ENCODE measurements around the gene OPN1LW.
A peak's percentile ranks its signal among the peaks of the same experiment; 100 is the strongest.
"Not testable (repeated sequence)": the region's sequence is repeated elsewhere in the genome, so short reads cannot be mapped to it uniquely, and the experiment has no call there.

The OPN1LW gene

DNA sequence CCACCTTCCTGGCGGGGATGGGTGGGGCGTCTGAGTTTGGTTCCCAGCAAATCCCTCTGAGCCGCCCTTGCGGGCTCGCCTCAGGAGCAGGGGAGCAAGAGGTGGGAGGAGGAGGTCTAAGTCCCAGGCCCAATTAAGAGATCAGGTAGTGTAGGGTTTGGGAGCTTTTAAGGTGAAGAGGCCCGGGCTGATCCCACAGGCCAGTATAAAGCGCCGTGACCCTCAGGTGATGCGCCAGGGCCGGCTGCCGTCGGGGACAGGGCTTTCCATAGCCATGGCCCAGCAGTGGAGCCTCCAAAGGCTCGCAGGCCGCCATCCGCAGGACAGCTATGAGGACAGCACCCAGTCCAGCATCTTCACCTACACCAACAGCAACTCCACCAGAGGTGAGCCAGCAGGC lies at the start of gene OPN1LW:
Gene OPN1LW (plus strand): TSS at position 234 of the 400 bp plus-strand sequence. CDS start 41 bp downstream, at position 275.
- DNase-seq, result not testable (repeated sequence)

DNA sequence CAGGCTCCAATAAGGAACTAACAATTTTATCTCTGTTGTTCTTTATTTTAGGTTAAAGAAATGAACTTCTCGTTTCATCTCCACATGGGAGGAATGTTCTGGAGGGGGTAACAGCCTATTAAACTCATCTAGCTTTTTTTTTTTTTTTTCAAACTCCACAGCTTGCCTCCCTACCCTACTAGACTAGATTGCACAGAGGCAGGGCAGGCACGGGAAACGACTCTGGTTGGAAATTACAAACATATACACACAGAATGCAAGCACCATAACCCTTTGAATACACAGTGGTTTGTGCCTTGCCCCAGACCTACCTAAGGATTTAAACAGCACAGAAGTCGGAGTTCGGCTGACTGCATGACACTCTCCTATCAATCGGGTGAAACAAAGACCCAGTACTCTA lies 49.2 kb upstream of the OPN1LW start:
- no peak for DNase-seq

DNA sequence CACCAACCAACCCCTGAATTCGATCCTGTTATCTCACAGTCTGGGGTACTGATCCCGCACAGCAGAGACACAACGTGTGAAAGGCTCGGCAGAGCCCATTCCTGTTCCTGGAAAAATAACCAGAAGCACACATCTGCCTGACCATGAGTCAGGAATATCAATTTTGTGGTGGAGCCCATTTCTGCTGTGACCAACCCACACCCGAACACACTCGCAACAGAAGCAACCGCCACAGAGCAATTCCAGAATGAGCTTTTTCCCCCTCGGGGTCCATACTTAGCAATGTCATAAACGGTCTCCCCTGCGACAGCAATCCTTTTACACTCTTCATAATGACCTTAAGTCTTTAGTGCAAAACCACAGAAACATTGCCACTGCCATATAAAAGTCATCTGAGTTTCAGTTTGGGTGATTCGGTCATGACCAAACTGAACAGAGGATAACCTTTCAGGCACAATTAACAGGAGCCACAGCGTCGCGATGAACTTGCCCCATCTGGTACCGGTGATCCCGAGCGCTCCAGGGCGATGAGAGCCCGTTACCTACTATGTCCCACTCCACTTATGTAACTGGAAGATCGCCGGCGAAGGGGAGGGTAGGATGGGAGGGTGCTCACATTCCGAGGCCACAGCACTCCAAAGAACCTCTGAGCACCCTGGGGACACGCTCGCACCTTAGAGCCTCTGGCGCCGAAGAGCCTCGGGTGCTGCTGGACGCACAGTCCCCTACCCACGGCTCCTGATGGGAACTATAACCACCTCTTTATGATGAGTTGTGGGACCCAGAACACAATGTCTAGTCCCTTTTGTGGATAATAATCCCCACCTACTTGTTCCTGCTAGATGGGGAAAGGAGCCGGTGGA lies 47.7 kb upstream of the OPN1LW start:
- DNase-seq, result peak; percentile 28 to 60

DNA sequence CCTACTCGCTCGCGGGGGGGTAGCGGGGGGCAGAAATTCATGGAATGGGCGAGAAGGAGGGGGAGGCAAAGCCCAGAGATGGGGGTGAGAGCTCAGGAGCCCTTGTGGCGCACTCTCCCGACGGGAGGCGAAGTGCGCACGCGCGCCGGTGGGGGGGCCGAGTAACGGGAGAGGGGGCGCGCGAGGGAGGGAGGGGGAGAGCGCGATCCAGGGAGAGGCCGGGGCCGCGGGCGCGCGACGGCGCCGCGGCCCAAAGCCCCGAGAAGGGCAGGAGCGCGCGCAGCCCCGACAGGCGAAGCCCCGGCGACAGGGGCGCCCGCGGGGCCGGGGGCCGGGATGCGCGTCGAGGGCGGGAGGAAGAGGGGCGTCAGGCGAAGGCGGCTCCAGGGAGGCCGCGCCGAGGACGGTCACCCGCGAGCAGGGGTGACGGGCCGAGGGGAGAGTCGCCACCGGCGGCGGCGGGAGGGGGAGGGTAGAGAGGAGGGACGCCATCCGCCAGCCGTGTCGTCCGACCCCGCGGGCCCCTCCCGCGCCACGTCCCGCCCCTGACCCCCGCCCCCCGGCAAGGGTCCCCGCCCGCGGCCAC lies 46.9 kb upstream of the OPN1LW start:
- peak; percentile 83 to 87 for DNase-seq

DNA sequence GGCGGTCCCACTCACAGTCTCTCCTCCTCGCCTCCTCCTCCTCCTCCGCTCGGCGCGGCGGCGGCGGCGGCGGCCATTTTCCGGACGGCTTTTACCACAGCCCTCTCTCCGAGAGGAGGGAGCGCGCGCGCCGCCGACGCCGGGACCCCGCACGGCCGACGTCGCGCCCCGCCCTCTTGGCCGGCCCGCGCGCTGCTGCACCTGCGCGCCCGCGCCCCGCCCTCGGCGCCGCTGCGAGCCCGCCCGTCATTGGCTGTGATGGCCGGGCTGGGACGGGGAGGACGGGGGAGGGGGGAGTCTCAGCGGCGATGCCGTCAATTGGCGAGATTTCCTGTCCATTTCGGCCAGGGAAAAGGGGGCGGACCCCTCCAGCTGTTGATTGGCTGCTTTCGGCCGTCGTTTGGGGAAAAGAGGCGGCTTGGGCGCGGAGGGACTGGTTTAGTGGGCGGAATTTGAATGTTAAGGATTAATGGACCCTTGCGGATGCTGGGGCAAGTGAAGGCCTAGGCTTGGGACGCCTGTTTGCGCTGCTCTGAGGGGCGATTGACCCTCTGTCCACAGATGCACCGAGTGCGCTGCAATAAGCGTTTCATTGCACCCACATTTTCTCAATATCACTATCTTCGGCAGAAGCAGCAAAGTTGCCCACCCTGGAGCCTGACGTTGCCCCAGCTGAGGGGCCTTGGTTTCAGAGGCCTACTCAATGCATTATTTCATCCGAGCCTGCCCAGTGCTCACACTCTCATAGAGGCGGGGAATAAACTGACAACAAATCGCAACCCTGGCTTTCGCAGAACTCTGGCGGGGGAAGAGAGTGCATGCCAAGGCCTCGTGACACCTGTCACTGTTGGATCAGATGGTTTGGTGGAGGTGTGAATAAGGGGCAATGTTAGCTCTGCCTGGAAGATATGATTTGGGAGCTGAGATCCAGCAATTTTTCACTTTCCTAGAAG lies 46.2 kb upstream of the OPN1LW start, which contains the start of gene MECP2:
Gene MECP2 (minus strand): TSS at position 129 of the 953 bp plus-strand sequence.
- DNase-seq, result peak; percentile 88 to 96

DNA sequence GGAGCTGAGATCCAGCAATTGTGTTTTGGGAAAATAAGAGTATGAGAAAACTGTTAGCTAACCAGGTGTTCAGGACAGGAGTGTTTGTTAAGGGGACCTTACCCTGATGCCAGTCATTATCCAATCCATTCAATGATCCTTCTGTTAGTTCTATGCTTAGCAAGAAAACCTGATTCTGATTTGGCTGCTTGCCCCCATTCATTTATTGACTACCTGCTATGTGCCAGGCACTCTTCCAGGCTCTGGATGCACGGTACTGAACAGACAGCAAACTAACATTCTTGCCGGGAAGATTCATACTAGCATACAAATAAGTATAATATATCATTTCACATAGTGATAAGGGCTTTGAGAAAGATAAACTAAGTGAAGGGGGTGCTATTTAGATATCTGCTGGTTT lies 45.5 kb upstream of the OPN1LW start:
- DNase-seq, result no peak

DNA sequence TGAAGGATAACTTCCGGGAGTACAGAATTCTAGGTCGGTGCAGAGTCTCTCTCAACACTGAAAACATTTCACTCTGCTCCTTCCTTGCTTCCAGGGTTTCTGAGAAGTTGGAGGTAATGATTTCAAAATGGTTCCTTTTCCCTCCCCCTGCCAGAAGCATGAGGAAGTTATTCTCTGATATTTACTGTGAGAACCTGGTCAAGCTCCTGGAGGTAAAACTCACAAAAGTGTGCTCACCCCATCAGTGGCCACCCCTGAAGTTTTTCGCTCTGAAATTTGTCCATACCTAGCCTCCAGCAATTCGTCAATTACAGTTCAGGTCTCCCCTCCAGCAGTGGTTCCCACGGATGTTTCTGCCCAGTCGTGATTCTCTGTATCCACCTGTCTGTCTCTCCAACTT lies 30.3 kb upstream of the OPN1LW start:
- DNase-seq, result no peak

DNA sequence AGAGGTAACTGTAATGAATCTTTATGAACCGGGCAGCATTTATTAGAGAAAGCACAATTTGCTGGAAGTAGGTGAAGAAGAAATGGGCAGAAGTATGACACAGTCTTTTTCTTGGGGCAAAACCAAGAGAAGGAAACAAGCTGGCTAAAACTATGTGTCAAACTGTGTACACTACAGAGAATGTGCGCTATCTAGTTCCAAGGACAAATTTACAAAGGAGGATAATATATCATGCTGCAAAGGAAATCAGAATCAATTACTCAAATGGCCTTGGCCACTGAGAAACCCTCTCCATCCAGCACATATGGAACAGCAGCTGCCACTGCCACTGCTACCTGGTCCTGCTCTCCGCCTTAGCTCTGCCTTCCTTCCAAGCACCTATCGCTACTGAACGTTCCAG lies 29.4 kb upstream of the OPN1LW start:
- DNase-seq, result no peak

DNA sequence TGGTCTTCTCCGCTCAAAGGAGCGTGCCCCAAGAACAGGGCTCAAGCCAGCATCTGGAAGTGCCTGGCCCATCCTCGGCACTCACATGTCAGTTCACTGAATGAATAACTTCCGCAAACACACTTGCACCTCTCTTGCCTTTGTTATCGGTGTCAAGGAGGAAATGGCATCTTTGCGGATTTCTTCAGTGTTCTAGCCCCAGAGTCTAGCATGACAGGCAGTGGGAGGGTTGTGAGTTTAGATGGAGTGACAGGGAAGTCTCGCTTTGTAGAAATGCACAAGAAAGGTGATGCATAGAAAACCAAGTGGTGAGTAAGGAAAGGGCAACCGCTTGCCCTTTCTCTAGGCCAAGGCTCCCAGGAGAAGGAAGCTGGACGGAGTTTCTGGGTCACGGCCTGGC lies 29.0 kb upstream of the OPN1LW start:
- no peak for DNase-seq

DNA sequence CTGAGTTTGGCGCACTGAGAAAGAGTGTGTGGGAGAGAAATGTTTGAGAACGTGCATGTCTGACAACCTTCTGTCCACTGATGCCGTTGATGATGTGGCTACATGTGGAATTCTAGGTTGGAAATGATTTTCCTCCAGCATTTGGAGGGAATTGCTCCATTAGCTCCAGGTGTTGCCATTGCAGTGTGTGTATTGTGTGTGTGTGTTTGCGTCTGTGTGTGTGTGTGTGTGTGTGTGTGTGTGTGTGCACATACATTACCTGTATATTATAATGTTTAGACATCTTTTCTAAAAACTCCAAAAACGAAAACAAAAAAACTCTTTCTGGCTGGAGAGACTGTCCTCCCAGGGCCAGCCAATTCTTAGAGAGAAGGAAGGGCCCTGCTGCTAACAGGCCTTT lies 28.3 kb upstream of the OPN1LW start:
- DNase-seq, result no peak

DNA sequence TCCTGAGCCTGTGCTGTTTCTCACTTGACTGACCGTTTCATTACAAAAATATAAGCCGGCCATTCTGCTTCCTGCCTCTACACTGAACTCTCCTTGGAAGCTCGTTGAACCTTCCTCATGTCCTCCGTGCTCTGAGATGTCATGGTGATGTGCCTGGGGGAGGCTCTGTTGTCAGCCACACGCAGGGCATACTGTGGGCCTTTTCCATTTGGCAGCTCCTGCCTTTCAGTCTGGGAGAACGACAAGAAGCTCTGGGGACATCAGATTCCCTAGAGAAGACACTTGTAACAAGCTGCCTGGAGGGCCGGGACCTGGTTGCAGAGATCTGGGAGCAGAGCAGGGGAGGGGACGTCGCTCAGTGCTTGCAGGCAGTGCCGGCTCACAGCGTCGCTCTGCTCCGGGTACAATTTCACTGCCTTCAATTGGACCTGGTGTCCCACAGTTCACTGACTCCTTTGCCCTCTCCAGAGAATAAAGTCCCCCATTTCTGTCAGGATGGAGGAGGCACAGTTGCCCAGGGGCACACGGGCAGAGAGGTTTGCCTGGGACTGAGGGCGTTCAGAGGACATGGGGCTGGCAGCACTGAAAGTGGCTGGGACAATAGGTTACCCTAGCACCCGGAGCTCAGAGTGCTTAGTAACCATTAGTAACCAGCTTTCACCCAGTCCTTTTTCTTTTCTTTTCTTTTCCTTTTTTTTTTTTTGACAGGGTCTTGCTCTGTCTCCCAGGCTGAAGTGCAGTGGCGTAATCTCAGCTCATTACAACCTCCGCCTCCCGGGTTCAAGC lies 27.4 kb upstream of the OPN1LW start:
- no peak for DNase-seq

DNA sequence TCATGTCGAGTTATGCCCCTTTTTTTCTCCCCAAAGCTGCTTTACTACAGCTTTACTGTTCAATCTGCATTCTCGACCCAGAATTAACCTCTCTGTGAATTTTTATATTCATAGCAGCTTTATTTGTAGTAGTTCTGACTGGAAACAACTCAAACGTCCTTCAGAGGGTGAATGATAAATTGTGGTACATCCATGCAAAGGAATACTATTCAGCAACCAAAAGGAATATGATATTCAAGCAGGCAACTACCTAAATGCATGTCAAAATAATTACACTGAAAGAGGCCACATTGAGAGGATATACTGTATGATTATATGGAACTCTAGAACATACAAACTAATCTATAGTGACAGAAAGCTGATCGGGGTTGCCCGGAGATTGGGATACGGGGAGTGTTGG lies 26.5 kb upstream of the OPN1LW start:
- DNase-seq, result no peak

DNA sequence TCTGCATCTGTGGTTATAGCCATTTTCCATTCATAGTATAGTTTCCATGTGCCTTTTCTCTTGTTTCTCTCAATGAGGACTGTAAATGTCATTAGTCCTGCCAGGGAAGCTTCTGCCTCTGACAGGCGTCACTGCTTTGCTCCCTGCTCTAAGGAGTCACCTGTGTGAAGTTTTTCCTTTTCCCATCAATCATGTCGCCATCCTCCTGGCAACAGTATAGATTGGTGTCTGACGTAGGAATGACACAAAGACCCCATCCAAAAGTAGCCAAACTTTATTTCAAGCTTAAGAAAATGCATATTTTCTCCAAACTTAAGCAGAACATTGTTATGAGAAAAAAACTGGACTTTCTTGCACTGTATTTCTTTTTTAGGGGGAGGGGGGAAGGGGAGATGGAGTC lies 23.5 kb upstream of the OPN1LW start:
- no peak for DNase-seq

DNA sequence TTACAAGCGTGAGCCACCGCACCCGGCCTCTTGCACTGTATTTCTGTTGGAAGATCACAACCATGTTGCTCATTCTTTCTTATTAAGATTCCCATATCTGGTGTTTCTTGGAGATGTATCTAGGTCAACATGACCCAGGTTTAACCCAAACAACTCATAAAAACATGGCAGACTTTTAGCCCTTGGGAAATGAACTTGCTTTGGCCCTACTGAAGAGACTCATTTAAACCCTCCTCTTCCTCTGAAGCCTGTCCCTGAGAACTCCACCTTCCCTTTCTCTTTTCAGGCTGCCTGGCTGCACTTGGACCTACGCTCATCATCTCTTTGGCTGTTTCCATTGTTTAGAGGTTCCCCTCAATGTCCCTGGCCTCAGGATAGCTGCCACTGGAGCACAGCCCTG lies 22.8 kb upstream of the OPN1LW start:
- no peak for DNase-seq

DNA sequence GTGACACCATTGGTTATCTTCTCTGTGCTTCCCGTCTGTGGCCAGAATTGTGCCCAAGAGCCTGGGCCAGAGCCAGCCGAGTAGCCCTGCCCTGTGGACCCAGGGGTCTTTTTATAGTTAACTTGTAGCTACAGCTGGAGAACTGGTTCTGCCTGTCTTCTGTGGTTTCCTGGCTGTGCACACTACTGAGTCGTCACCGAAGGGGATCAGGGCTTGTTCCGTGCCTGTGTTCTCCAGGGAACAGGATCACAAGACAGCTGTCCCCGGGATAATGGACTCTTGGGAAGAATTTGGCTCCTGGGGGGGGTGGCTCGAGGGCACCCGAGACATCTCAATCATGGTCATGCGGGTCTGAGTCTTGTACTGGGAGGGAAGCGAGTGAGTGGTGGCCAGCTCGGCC lies 22.1 kb upstream of the OPN1LW start:
- no peak for DNase-seq

DNA sequence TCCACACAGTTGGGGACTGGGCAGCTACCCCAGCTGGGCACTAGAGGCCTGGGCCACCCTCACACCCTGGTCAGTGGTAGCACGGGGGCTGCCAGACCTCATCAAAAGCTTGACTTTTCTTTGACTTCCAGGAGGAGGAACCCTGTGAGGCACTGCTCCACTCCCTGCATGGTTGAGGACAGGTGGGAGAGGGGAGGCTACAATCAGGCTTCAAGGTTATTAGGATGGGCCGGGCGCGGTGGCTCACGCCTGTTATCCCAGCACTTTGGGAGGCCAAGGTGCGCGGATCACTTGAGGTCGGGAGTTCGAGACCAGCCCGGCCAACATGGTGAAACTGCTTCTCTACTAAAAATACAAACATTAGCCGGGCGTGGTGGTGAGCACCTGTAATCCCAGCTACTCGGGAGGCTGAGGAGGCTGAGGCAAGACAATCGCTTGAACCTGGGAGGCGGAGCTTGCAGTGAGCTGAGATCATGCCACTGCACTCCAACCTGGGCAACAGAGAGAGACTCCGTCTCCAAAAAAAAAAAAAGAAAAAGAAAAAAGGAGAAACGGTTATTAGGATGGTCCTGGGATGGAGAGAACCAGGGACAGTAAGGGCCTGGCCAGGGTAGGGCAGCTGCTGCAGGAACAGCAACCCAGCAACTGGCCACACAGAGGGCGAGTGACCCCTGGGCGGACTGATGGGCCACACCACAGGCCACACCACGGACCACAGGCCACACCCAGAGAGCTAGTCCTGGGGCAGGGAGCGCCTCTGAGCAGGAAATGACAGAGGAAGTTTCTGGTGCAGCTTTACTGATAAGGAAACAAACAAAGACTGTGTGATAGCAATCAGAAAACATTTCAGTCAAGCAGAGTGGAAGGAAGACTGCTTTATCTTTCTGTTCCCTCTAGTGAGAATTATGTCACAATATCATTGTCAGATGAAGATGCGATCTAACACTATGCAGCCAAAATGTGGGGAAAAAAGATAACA lies 20.5 kb upstream of the OPN1LW start:
- no peak for DNase-seq

DNA sequence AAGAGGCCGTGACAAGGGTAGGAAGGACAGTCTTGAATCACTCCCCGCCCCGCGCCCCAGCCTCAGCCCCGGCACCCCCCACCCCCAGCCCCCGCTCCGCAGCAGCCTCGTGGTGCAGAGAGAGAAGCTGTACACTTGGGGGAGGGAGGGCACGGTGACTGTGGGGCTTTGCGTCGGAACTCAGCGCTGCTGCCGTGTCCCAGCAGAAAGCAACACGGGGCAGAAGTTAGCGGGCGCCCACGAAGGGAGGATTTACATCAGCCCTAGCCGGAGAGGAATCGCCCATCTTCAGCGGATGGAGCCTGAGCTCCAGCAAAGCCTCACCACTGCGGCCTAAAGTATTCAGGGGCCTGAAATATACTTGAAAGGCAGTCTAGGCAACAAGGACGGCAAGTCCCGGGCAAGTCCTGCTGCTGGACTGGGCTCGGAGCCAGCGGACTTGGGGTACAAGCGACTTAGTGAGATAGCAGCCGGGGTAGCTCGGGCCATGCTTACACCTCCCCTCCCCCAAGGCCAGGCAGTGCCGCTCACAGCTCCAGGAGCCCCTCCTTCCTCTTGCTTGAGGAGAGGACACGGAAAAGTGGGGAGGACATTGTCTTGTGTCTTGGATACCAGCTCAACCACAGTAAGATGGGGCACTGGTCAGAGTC lies 18.5 kb upstream of the OPN1LW start:
- DNase-seq, result no peak

DNA sequence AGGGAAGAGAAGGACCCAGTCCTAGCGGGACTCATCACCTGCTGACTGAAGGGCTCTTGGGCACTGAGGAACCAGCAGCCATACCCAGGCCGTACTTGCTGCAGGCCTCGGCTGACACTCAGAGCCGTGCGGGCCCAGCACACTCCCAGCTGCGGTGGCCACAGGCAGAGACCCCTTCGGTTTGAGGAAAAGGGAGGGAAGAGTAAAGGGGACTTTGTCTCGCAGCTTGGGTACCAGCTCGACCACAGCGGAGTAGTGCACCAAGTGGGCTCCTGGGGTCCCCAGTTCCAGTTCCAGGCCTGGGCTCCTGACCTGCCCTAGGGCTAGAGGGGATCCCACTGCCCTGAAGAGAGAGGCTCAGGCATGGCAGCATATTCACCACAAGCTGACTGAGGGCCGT lies 17.9 kb upstream of the OPN1LW start:
- no peak for DNase-seq

DNA sequence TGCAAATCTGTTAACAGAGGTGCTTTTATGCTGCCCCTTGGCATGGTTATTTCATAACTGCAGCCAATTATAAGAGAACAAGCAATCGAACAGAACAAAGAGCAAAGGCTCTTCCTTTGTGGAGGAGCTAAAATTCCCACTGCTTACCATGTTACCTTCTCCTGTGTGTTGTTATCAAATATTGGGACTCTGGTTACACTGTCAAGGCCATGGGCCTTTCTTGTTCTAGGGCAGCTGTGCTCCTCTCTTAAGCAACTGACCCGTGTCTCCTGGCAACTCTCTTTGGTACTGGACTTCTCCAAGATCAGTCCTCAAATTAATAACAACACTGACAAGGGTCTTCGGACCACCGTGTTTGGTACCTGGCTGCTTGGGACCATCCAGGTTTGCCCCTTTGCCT lies 12.1 kb upstream of the OPN1LW start:
- DNase-seq, result no peak

DNA sequence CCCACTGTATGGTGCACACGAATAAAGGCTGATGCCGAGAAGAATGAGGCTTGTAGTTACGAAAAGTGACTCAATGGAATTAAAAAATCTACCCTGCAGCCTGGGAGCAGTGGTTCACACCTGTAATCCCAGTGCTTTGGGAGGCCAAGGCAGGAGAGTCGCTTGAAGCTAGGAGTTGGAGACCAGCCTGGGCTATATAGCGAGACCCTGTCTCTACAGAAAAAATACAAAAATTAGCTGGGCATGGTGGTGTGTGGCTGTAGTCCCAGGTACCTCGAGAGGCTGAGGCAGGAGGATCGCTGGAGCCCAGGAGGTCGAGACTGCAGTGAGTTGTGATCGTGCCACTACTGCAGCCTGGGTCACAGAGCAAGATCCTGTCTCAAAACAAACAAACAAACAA lies 11.7 kb upstream of the OPN1LW start:
- no peak for DNase-seq

Measured in NCI-H524 (cell line).